ENCODE results near the gene CLSTN2. TPM values are rescaled to one million over a fixed set of nuclear protein-coding genes. Genes with fewer than 3 reads are reported as not detected.

CLSTN2 gene
- total and polyA plus RNA-seq, 2 of the 8 experiments (the other 6 are each of a cell fraction or from before 2014, with no cell fraction given): 0.39 to 0.52 TPM

GRCh38 chr3:140428380-140428779 lies 493.4 kb downstream of the CLSTN2 start:
- DNase-seq (ENCODE audit: low read depth in 1 of 2, low spot score in 2 of 2): no peak
- CTCF ChIA-PET (ENCODE audit: partially characterized antibody): no interaction called here
- TF ChIP-seq TCF12 (IDR thresholded peaks at IDR 0.05; ENCODE audit: low read depth, low read length) (no peak), ATF2 (IDR thresholded peaks at IDR 0.05; ENCODE audit: low read length) (no peak), TAF7 (optimal IDR thresholded peaks at IDR 0.05; ENCODE audit: borderline replicate concordance, low read depth, low read length) (no peak)

More at GRCh38 chr3:140428380-140428779, 493.4 kb downstream of the CLSTN2 start:
- H2BK20ac ChIP-seq (ENCODE audit: low read length): no peak overlapping the region
- H3K4me2 ChIP-seq (ENCODE audit: insufficient read depth in 1 of 2, low read depth in 2 of 2, low read length in 2 of 2): no peak overlapping the region
- H4K8ac ChIP-seq (ENCODE audit: extremely low read depth, insufficient read depth, low read length): no peak overlapping the region
- no peak overlapping the region for H2BK15ac ChIP-seq (ENCODE audit: low read length)
- no peak overlapping the region for H3K14ac ChIP-seq (ENCODE audit: insufficient read length)
- WGBS, 2 experiments (ENCODE audit: extremely low coverage in 1 of 2, insufficient coverage in 1 of 2, insufficient read length in 1 of 2, insufficient replicate concordance in 2 of 2, low coverage in 1 of 2, low lambda C conversion rate in 2 of 2, missing lambda C conversion rate in 1 of 2): 91% methylated on average over 3 of the region's 3 CpGs; no CpG with 5 or more reads in 1 of the 2 experiments
- no peaks in the 10 kb centered on the region for H3K23me2 ChIP-seq (ENCODE audit: low read depth, low read length)
- H3K9me3 ChIP-seq (ENCODE audit: insufficient read depth in 2 of 2, low read depth in 1 of 2, low read length in 1 of 2): no peaks in the 10 kb centered on the region
- H3K4me1 ChIP-seq (replicated peaks in 1 of 4; ENCODE audit: control insufficient read depth in 3 of 4, insufficient read depth in 4 of 4, low read length in 3 of 4): peaks cover 0 to 3% (median 0%) of the 10 kb centered on the region in 4 experiments; a peak in 2 of 7 replicates
- no peaks in the 10 kb centered on the region for H3K79me2 ChIP-seq (ENCODE audit: control insufficient read depth in 1 of 2, insufficient read depth in 2 of 2, low read length in 2 of 2)
- no peaks in the 10 kb centered on the region for H3K36me3 ChIP-seq (ENCODE audit: control insufficient read depth in 2 of 4, insufficient read depth in 4 of 4, low read length in 3 of 4)
- no peak overlapping the region for H3K27ac ChIP-seq (ENCODE audit: low read depth, low read length)
- H3K23ac ChIP-seq (ENCODE audit: insufficient read length): no peak overlapping the region
- no peak overlapping the region for H2BK12ac ChIP-seq (ENCODE audit: low read depth, low read length)
- POLR2A ChIA-PET (ENCODE audit: partially characterized antibody): no interaction called here
- H3K4ac ChIP-seq (replicated peaks; ENCODE audit: insufficient read length, low read depth, low read length): no peak overlapping the region
- no peak overlapping the region for H2AFZ ChIP-seq (ENCODE audit: low read length)
- H4K5ac ChIP-seq (ENCODE audit: insufficient read length, low read depth, low read length): no peak overlapping the region
- no peaks in the 10 kb centered on the region for H4K20me1 ChIP-seq (replicated peaks in 1 of 2; ENCODE audit: control insufficient read depth in 1 of 2, insufficient read depth in 2 of 2, low read length in 2 of 2)
- H3K56ac ChIP-seq (replicated peaks; ENCODE audit: insufficient read length, low read depth, low read length): no peak overlapping the region
- no peak overlapping the region for H3K9ac ChIP-seq (replicated peaks in 1 of 4; ENCODE audit: extremely low read depth in 1 of 4, low read depth in 3 of 4, low read length in 3 of 4)
- no peaks in the 10 kb centered on the region for H3K27me3 ChIP-seq (replicated peaks in 1 of 4; ENCODE audit: control insufficient read depth in 3 of 4, extremely low read depth in 1 of 4, insufficient read depth in 3 of 4, low read length in 3 of 4)
- H4K91ac ChIP-seq (replicated peaks; ENCODE audit: insufficient read length, low read length): no peak overlapping the region
- H2AK5ac ChIP-seq (ENCODE audit: low read depth, low read length): no peak overlapping the region
- no peaks in the 10 kb centered on the region for H3K79me1 ChIP-seq (ENCODE audit: low read depth, low read length)
- no peak overlapping the region for H2BK120ac ChIP-seq (replicated peaks; ENCODE audit: low read depth, low read length)
- no peak overlapping the region for H3K18ac ChIP-seq (ENCODE audit: extremely low read depth, low read length)
- H3K4me3 ChIP-seq (ENCODE audit: extremely low read depth in 1 of 4, insufficient read depth in 2 of 4, low read depth in 3 of 4, low read length in 4 of 4): no peak overlapping the region
- no peak for FAIRE-seq
- H2BK5ac ChIP-seq (ENCODE audit: low read depth, low read length): no peak overlapping the region

Data from H1 (cell line).